H1 (cell line): ENCODE results near the gene MAPRE2. TPM values are rescaled to one million over a fixed set of nuclear protein-coding genes. Genes with fewer than 3 reads are reported as not detected.

Experiments
- KDM5A ChIP-seq: fragments of 200-600 bp; IDR thresholded peaks from 2 replicates; pipeline ENCODE4 v1.7.1; 2012; ENCODE audit warnings: mild to moderate bottlenecking, low read length, inconsistent platforms, mixed read lengths
- PHF8 ChIP-seq: fragments of 200-600 bp; sonication (generic); conservative IDR thresholded peaks from 2 replicates; pipeline ENCODE4 v1.7.1; 2012; ENCODE audit warnings: low read depth, mild to moderate bottlenecking, inconsistent platforms, low read length, moderate library complexity
- polyA plus RNA-seq, 7 experiments: library from polyadenylated mRNA; depleted of rRNA in 3 of 7; stranded (reverse) in 5 of 7; unstranded in 2 of 7; fragments of >200 nt in 5 of 7; fragments of 200-250 nt in 2 of 7; gene quantifications; 1 replicate in 5 of 7; 2 replicates in 1 of 7; 4 replicates in 1 of 7; pipeline versions ENCODE4 v1.2.1 to v1.2.3, GENCODE V29; 2011 to 2013; ENCODE audit warnings: missing spikeins in 2 of 7, mixed read lengths in 2 of 7
- total RNA-seq: library from RNA; stranded (reverse); fragmentation: NEBNext Ultra II Directional; extraction: Animal tissue kit (Norgen Biotek cat#: 25700); gene quantifications from 2 replicates; pipeline ENCODE4 v1.2.1, GENCODE V29; 2021

Gene MAPRE2
- total and polyA plus RNA-seq, 2 of the 8 experiments (the other 6 are each of a cell fraction or from before 2014, with no cell fraction given): 32.6 to 33.1 TPM

DNA sequence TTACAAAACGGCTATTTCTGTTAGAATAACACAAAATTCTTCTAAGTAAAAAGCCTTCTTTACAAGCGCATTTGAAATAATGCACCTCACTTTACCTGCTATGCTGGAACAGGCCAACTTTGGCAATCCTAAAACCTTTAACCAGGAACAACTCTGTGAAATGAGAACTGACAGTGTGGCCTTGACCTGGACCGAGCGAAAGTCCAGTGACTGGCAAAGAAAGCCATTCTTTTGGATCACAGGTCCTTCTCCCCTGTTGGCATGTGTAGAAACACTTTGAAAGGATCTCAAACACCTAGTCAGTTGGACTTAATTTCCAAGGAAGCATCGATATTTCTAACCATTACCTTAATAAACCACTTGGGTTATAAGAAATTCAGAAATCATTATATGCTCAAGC lies 21.2 kb downstream of the MAPRE2 start (continued):
- TF ChIP-seq KDM5A (no peak), PHF8 (no peak)
